GM18511 (cell line): ENCODE data around the gene EVI5L.

Experiments used
- ATAC-seq: cut with Tn5 transposase; IDR thresholded peaks from one replicate; pipeline ENCODE4 v1.9.1; 2021; ENCODE audit warnings: mild to moderate bottlenecking, moderate library complexity; ENCODE audit not compliant: unreplicated experiment

EVI5L gene

DNA sequence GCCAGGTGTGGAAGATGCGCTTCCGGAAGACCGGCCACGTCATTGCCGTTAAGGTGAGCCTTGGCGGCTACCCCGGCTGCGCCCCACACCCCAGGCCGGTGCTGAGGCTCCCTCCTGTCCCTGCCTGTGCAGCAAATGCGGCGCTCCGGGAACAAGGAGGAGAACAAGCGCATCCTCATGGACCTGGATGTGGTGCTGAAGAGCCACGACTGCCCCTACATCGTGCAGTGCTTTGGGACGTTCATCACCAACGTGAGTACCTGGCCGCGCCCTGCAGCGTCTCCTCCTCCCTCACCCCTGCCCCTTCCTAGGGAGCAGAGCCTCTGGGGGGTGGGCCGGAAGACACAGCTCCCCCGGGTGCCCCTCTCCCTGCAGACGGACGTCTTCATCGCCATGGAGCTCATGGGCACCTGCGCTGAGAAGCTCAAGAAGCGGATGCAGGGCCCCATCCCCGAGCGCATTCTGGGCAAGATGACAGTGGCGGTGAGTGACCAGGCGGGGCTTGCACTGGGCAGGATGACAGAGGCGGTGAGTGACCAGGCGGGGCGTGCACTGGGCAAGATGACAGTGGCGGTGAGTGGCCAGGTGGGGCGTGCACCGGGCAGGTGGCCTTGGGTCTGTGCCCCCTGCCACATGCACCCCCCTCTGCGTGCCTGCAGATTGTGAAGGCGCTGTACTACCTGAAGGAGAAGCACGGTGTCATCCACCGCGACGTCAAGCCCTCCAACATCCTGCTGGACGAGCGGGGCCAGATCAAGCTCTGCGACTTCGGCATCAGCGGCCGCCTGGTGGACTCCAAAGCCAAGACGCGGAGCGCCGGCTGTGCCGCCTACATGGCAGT is 80.5 kb downstream of the EVI5L start:
- ATAC-seq = no peak

DNA sequence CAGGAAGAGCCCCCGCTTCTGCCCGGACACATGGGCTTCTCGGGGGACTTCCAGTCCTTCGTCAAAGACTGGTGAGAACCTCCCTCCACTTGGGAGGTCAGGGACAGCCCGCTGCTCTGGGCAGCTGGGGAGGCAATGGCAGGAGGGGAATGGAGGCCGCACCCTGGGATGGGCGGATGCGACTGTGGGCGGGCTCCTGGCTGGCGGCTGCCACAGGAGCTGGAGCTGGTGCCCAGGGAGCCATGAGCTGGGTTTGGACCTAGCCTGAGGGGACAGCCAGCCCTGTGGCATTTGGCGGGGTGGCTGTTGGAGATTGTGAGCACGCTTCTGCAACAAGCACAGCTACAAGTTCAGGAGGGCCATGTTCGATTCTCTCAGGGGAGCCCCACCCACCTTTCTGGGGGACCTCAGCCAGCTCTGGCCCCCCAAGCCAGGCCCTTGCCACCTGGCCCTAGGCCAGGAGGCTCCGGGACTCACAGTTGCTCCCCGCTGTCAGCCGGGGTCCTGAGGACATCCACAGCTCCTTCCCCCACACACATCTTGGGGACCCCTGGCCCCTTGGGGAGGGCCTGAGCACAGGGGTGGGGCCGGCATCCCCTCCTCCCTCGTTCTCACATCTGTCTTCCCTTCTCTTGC is 81.6 kb downstream of the EVI5L start:
- no peak for ATAC-seq

DNA sequence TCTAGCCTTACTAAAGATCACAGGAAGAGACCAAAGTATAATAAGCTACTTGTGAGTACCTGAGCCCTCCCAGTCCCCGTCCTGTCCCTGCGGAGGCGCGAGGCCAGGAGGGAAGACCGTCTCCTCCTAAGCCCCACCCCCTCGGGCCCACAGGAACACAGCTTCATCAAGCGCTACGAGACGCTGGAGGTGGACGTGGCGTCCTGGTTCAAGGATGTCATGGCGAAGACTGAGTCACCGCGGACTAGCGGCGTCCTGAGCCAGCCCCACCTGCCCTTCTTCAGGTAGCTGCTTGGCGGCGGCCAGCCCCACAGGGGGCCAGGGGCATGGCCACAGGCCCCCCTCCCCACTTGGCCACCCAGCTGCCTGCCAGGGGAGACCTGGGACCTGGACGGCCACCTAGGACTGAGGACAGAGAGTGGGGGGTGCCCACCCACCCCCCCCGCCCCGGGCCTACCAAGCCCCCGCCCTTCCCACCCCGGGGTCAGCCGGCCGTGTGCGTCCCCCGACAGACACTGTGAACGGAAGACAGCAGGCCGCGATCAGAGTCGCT is 82.2 kb downstream of the EVI5L start:
- no peak for ATAC-seq

DNA sequence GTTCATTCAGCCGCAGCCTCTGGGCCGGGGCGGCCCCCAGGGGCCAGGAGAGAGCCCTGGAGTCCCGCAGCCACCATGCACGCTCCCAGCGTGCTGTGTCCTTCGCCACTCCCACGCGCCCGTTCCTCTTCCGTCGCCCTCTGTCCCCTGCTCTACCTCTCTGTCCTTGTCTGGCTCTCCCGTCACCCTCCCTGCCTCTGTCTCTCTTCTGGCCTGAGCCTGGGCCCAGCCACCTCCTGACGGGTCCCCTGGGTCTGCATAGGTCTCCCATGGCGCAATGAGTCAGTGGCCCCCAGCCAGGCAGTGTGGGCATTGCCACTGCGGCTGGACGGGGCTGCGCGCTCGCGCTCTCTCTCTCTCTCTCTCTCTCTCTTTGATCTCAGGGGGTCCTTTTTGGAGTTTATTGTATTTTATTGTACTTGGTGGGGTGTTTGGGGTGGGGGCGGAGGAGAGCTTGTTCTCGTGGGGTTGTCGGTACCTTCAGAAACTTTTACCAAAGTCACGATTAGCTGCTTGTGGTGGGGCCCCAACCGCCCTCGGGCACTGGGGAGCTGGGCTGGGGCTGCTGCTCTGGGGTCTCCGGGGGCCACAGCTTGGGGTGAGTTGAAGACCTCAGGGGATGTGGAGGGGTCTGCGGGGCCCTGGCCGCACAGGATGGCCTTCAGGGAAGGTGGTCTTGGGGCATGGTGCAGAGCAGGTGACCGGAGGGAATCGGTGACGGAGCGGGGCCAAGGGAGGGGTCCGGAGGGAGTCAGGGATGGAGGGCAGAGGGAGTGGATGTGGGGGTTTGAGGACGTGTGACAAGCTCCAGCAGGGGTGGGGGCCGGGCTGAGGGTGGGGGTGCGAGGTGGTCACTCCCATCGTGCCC is 82.9 kb downstream of the EVI5L start:
- ATAC-seq = no peak

- ATAC-seq = no peak
Observed at GRCh38 chr19:7913652-7914051, 83.6 kb downstream of the EVI5L start.

DNA sequence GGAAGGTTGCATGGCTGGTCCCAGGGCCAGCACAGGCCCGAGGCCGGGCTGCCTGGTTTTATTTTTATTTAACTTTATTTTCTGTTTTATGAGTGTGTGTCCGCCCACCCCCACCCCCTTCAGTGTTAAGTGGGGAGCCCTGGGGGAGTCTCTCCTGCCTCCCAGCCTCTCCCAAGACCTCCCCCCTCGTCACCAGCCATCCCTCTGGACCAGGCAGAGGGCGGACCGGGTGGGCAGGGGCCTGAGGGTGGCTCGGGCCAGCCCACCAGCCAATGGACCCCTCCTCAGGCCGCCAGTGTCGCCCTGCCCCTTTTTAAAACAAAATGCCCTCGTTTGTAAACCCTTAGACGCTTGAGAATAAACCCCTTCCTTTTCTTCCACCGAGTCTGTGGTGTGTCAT is 84.1 kb downstream of the EVI5L start:
- ATAC-seq = no peak
